GM18868 (cell line): ENCODE data around the gene GAL.

Experiments used
- ATAC-seq: cut with Tn5 transposase; IDR thresholded peaks from one replicate; pipeline ENCODE4 v1.9.1; 2021; ENCODE audit warnings: mild to moderate bottlenecking, moderate library complexity; ENCODE audit not compliant: unreplicated experiment

Gene GAL

GRCh38 chr11:68658661-68659060 is 25.7 kb upstream of the GAL start:
- ATAC-seq = no peak

- ATAC-seq = no peak
Measured at GRCh38 chr11:68659158-68659921, 25.0 kb upstream of the GAL start.

DNA sequence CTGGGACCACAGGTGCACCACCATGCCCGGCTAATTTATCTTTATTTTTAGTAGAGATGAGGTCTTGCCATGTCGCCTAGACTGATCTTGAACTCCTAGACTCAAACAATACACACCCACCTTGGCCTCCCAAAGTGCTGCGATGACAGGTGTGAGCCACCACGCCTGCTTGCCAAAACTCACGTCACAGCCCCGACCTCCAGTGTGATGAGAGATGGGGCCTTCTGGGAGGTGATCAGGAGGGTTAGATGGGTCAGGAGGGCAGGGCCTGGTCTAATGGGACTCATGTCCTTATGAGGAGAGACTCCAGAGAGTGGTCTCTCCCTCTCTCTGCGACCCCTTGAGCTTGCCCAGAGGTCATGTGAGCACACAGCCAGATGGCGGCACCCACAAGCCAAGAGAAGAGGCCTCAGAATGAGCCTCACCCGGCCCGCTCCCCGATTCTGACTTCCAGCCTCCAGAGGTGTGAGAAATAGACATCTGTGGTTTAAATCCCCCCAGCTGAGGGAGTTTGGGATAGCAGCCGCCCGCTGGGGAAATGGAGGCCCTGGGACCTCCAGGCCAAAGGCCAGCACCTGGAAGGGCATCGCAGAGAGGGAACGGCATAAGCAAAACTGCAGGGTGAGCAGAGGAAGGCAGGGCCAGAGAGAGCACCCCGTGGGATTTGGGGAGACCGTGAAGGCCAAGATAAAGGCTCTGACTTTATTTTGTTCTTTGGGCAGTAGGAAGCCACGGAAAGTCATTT is 24.1 kb upstream of the GAL start:
- no peak for ATAC-seq

DNA sequence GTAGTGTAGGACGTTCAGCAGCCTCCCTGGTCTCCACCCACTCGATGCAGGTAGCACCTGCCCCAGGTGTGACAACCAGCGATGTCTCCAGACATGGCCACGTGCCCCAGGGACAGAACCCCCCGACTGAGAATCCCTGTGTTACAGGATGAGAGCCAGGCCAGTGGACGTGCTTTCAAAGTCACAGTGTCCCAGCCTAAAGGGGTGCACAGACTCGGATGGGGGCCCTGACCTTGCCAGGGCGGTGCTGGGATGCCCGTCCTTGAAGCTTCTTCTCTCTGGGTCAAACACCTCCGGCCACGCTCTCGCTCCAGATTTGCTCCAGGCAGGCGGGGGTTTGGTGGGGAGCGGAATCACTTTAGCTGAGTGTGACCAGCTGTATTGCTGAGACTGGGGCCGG is 23.3 kb upstream of the GAL start:
- ATAC-seq = no peak

DNA sequence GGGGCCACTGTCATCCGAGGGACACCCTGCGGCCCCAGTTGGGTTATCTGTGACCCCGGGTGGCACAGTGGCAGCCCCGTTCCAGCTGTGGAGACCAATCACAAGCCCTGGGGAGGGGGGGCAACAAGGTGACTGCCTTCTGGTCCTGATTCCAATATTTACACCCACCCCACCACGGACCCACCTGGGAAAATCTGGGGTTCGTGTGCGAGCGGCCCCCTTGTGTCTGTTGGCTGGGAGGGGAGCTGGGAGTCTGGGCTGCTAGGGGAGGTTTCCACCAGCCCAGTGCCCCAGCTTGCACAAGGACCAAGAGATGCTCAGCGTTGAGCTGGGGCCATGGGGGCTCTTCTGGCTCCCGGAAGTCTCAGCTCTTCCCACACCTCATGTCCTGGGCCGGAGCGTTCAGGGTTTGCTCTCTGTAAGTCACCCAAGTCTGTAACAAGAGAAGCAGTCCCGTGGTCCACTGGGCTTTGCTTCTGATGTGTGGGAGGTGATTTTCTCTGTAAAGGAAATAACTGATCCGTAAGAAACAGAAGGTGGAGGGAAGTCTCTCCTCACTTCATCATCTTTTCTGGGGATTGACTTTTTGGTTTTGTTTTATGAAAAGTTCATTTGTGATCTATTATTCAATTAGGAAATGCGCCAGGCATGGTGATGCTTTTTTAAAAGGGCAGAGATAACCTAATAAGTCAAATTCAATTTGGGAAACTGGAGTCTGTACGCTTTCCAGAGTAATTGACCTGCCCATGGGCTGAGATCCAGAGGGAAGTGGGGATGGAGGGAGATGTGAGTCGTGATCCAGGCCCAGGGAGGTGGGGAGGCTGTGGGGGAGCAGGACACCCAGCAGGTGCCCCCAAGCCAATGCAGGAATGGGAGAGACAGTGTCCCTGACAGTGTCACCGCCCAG is 22.4 kb upstream of the GAL start:
- no peak for ATAC-seq

GRCh38 chr11:68663482-68664010 is 20.8 kb upstream of the GAL start:
- no peak for ATAC-seq

- no peak for ATAC-seq
Measured at GRCh38 chr11:68664141-68664540, 20.2 kb upstream of the GAL start.

- no peak for ATAC-seq
Measured at GRCh38 chr11:68664906-68665305, 19.4 kb upstream of the GAL start.

- ATAC-seq = no peak
Measured at GRCh38 chr11:68665436-68665835, 18.9 kb upstream of the GAL start.

GRCh38 chr11:68666849-68667248 is 17.5 kb upstream of the GAL start:
- no peak for ATAC-seq

- ATAC-seq = no peak
Measured at GRCh38 chr11:68667511-68668500, 16.5 kb upstream of the GAL start.

- no peak for ATAC-seq
Measured at GRCh38 chr11:68669301-68670090, 14.8 kb upstream of the GAL start.

- no peak for ATAC-seq
Measured at GRCh38 chr11:68670208-68670992, 13.9 kb upstream of the GAL start.

DNA sequence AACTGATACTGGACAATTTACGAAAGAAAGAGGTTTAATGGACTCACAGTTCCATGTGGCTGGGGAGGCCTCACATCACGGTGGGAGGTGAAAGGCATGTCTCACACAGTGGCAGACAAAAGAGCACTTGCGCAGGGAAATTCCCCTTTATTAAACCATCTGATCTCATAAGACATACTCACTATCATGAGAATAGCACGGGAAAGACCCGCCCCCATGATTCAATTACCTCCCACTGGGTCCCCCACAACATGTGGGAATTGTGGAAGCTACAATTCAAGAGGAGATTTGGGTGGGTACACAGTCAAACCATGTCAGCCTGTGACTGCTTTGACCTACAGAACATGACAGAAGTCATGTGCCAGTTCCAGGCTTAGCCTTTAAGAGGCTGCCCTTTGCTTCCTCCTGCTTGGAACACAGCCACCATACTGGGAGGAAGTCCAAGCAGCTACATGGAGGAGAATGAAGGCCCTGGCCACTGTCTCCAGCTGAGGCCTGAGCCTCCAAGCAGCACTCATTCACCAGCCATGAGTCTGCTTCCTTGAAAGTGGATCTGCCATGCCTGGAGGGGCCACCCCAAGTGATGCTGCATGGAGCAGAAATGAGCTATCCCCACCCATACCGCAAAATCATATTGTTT is 10.9 kb upstream of the GAL start:
- no peak for ATAC-seq

- ATAC-seq = no peak
Measured at GRCh38 chr11:68673991-68674390, 10.4 kb upstream of the GAL start.

GRCh38 chr11:68674461-68674860 is 9.9 kb upstream of the GAL start:
- no peak for ATAC-seq

DNA sequence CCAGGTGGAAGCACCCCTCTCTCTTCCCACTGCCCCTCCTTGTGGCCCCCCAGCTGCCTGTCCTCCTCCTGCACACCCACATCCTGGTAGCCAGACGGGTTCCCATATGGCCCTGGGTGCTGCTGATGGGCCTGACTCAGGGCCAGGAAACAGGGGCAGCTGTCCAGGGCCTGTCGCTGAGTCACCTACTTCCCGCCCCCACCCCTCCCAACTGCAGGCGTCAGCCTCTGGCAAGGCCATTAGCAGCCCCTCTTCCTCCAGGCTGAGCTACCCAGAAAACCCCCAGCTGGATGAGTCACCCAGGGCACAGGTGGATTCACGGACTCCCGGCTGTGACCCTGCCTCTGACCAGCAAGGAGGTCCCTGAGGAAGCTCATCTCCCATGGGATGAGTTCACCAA is 6.9 kb upstream of the GAL start:
- no peak for ATAC-seq

DNA sequence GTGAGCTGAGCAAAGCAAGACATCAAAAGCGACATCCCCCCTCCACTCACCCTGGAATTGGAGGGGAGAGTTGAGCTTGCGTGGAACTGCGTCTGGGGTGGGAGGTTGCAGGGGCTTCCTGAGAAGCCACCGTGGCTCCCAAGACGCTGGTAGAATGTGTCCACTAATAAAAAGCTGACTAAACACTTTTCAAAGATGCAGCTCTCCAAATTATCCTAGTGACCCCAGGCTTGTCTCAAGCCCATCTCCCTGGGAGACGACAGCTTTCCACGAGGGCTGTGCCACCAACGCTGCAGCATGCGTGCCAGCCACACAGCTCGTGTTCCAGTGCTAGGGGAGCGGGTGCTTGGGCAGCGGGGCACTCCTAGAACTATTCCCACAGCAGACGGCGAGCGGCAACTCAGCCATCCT is 6.3 kb upstream of the GAL start:
- no peak for ATAC-seq
